GM06990 (cell line): ENCODE measurements around the gene ANO8.

Experiments used
- DNase-seq: peaks from one replicate; pipeline ENCODE4 v3.0.0-alpha.2; 2011; ENCODE audit not compliant: insufficient read length; ENCODE audit errors: extremely low read depth
- H3K27me3 ChIP-seq: replicated peaks from 2 replicates; pipeline ENCODE4 v1.6.0; 2011; ENCODE audit warnings: low read length; ENCODE audit not compliant: control insufficient read depth, insufficient read depth
- H3K36me3 ChIP-seq: 2 replicates; pipeline ENCODE4 v1.5.1; 2011; ENCODE audit warnings: low read length; ENCODE audit not compliant: control insufficient read depth, insufficient read depth
- H3K4me3 ChIP-seq: replicated peaks from 2 replicates; pipeline ENCODE4 v1.5.1; 2011; ENCODE audit warnings: low read depth, mild to moderate bottlenecking, control low read depth, low read length
- TF ChIP-seq, protein P1 (sequence below): IDR thresholded peaks from 2 replicates; pipeline ENCODE4 v1.5.1; 2011; ENCODE audit warnings: low read length, control low read depth, mild to moderate bottlenecking, inconsistent platforms; ENCODE audit not compliant: insufficient read depth, poor library complexity, severe bottlenecking

The ANO8 gene

DNA sequence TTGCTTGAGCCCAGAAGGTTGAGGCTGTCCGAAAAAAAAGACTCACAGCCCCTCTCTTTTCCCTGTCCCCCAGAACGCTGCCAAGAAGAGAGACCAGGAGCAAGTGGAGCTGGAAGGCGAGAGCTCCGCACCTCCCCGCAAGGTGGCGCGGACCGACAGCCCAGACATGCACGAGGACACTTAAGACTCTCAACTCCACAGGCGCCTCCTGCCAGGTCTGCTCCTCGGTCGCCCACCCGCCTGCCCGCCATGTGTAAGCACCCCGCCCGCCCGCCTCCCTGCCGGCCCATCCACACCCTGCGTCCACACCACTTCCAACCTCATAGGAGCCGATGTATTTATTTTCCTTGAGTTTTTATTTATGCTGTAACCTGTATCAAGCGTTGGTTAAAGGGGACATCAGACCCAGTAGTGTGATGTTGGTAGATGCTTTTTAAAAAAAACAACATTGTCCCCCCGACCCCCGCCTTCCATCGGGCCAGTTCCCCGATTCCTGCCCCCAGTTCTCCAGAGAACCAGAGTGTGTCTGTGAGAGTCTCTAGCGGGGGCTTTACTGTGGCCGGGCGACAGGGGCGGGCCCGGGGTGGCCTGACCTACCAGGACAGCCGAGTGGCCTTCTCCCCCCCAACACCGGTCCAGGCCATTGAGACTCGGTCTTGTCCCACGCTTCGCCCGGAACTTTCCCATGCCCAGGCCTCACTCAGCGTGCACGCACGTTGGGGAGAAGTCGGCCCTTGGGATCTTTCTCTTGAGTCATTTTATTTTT is 15.0 kb downstream of the ANO8 start:
- TF ChIP-seq, protein P1, sequence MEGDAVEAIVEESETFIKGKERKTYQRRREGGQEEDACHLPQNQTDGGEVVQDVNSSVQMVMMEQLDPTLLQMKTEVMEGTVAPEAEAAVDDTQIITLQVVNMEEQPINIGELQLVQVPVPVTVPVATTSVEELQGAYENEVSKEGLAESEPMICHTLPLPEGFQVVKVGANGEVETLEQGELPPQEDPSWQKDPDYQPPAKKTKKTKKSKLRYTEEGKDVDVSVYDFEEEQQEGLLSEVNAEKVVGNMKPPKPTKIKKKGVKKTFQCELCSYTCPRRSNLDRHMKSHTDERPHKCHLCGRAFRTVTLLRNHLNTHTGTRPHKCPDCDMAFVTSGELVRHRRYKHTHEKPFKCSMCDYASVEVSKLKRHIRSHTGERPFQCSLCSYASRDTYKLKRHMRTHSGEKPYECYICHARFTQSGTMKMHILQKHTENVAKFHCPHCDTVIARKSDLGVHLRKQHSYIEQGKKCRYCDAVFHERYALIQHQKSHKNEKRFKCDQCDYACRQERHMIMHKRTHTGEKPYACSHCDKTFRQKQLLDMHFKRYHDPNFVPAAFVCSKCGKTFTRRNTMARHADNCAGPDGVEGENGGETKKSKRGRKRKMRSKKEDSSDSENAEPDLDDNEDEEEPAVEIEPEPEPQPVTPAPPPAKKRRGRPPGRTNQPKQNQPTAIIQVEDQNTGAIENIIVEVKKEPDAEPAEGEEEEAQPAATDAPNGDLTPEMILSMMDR, result no peak
- DNase-seq, result no peak
- Histone ChIP-seq H3K36me3 (peaks cover 26% of the 10 kb centered on the region), H3K27me3 (no peaks in the 10 kb centered on the region), H3K4me3 (no peak overlapping the region)

DNA sequence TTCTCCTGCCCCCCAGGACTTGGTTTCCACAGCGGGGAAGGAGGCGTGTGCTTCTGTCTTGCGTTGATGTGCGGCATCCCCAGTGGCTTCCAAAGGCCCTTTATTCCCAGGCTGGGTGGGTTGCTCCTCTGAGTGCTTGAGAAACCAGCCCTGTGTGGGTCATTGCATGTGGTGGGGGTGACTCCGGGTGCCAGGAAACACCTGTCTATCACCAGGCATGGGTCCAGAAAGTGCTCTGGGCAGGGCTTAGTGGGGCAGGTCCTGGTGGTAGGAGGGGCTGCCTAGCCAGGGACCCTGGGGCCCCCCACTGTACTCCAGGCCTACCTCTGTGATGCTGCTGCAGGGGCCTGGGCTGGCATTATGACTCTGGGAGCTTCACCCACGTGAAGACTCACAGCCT is 15.7 kb downstream of the ANO8 start:
- H3K27me3 ChIP-seq, result no peaks in the 10 kb centered on the region
- TF ChIP-seq, protein P1, result no peak
- no peak for DNase-seq
- H3K4me3 ChIP-seq, result no peak overlapping the region
- H3K36me3 ChIP-seq, result peaks cover 33% of the 10 kb centered on the region

DNA sequence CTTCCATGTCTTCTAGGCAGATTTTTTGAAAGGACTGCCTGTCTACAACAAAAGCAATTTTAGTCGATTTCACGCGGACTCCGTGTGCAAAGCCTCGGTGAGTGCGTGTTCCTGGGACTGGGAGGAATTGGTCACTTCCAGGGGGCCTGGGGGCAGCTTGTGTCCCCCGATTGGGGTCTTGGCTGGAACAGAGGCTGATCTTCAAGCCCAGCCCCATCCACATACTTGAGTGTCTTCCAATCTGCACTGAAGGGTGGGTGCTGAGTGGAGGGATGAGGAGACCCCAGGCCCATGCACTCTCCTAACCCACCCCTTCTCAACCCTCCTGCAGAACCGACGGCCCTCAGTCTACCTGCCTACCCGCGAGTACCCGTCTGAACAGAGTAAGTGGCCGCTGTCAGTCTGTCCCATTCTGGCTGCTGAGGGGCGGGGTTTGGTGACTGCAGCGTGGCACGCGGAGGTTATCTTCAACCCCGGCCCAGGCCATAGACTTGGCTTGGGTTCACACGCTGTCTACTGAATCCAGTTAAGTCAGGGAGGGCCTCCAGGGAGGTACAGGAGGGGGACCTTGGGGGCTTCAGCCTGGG is 20.6 kb downstream of the ANO8 start:
- TF ChIP-seq, protein P1, result no peak
- H3K36me3 ChIP-seq, result peaks cover 23% of the 10 kb centered on the region
- H3K27me3 ChIP-seq, result no peaks in the 10 kb centered on the region
- H3K4me3 ChIP-seq, result no peak overlapping the region
- DNase-seq, result no peak

DNA sequence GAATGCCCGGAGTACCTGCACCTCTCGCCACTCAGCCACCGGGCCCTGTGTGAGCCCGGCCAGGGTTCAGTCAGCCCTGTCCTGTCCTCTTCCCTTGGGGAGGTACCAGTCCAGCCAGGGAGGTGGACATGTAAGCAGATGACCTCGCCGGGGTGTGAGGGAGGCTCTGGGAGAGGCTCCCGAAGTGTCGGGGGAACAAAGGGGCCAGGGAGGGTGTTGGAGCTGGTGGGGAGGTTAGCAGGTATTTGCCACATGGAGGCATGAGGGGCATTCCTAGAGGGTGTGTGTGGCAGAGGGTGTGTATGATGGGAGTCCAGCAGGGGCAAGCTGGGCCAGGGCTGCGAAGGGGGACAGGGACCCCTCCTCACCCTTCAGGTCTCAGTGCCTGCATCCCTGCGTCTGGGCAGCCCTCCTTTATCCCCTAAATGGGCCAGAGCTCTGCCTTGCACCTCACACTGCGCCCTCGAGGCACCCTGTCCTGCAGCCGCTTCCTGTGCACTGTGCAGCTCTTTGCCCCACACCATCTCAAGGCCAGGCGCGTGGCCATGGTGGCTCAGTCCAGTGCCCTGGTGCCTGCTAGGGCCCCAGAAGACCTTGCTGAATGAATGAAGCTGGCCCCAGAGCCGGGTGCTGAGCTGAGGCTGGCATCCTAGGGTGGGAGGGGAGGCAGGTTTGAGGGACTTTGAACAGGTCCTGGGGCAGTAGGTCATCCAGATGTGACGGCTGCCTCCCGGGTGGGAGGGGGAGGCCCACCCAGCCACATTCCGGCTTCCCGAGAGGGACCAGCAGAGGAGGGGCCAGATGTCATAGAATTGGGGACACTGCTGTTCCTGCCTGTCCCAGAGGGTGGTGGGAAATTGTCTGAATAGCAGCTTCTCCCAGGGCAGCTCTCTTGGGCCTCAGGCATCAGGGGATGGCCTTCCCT is 22.2 kb downstream of the ANO8 start:
- Histone ChIP-seq H3K27me3 (no peaks in the 10 kb centered on the region), H3K4me3 (no peak overlapping the region), H3K36me3 (peaks cover 21% of the 10 kb centered on the region)
- TF ChIP-seq, protein P1, result no peak
- DNase-seq, result no peak

DNA sequence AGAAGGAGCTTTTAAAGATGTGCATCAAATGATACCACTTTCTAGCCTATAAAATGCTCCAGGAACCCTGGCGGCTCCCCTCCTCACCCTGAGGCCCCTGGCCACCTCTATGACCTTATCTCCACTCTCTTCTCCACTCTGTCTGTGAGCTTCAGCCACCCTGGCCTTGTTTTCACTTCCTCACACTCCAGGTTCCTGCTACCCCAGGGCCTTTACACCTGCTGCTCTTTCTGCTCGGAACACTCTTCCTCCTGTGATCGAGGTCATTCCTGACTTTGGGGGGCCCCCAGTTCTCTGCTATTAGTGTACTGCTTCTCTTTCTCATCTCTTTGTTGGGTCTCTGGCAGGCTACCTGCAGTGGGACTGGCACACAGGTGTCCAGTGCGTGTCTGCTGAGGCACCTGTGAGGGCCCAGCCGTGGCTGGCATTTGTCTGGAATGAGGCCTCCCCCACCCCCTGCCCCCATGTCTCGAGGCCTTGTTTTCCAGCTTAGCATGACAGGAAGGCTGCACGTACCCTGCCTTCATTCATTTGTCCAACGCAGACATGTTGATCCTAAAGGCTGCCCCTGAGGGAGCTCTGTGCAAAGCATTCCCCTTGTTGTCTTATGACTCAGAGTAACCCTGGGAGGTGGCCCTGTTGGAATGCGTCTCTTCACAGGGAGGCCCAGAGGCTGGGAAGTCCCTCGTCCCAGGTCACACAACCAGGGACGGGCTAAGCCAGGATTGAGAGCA is 23.0 kb downstream of the ANO8 start:
- H3K27me3 ChIP-seq, result no peaks in the 10 kb centered on the region
- H3K36me3 ChIP-seq, result peaks cover 21% of the 10 kb centered on the region
- H3K4me3 ChIP-seq, result no peak overlapping the region
- TF ChIP-seq, protein P1, result no peak
- no peak for DNase-seq
